HG03280 (cell line): ENCODE measurements around the gene LEFTY1.
"Not testable (repeated sequence)": the region's sequence is repeated elsewhere in the genome, so short reads cannot be mapped to it uniquely, and the experiment has no call there.

Experiments
- ATAC-seq: cut with Tn5 transposase; IDR thresholded peaks from one replicate; pipeline ENCODE4 v1.9.1; 2021; ENCODE audit warnings: mild to moderate bottlenecking, moderate library complexity; ENCODE audit not compliant: unreplicated experiment

Gene LEFTY1

DNA sequence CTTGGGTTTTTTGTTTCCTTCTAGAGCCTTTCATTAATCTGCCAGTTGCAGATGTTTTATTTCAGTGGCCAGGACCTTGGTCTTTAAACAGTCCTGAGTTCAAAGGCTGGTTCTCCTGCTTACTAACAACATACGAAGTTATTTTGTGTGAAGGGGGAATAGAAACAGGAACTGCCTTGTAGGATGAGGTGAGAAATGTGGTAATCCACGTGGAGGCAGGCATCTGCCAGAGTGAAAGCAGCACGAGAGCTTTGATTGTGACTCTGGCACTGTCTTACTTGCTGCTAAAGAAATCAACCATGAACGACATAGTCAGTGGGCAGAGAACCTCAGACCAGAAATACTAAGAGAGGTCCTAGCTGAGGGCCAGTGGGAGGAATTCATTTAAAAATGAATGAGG, 37.1 kb downstream of the LEFTY1 start:
- ATAC-seq, result no peak

- no peak for ATAC-seq
These were observed 38.6 kb downstream of the LEFTY1 start for GRCh38 chr1:225850370-225850769.

DNA sequence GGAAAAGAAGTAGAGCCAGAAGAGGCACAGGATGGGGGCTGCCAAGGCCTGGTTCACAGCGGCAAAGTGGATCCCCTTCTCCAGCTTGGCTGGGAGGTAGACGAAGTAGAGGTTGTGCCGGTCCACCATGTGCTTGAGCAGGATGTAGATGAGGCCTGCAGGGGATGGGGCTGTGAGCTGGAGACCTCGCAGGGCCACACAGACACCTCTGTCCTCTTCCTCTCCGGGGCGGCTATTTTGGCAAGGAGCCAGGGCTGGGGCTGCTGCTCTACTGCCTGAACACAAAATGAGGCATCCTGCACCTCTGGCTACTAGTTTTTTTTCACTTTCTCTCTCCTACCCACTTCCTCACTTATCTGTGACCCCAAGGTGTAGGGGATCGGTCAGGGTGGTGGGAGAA, 39.0 kb downstream of the LEFTY1 start:
- ATAC-seq, result no peak

DNA sequence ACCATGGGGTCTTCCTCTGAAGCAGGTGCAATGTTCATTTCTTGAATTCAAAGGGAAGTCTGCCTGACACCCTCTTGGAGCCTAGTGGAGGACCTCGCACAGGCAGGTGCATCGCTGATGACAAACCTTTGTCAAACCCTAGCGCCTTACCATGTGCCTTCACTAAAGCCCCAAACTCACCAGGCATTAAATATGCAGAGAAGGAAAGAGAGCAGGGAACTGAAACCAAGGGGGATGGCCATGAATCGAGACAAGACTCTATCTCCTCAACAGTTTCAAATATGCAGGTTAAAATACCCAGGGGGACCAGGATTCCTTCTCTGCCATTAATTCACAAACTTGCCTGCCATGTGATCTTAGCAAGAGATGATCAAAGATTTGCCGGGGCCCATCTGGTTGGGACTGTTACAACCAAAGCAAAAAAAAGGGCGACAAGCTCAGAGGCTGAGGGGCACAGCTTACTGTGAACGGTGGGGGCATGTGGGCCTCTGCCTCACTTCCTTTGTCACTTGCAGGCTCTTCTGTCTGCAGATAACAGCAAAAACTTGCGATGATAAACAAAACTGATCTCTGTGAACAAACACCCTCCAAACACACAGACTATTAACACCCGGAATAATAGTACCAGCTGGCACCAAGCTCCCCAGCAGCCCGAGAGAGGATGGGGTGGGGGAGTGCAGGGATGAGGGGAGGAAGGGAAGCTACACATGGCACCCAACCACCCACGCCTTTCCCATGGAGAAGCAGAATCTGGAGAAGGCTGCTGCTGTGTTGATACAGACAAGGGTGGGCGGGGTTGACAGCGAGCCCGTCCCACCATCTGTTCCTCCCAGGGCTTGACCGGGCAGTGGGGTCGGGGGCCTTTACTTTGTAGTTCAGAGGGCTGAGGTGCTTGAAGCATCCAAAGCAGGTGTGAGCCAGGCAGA, 40.7 kb downstream of the LEFTY1 start:
- peak; percentile 43 for ATAC-seq

GRCh38 chr1:225847610-225848009, 41.3 kb downstream of the LEFTY1 start:
- no peak for ATAC-seq

DNA sequence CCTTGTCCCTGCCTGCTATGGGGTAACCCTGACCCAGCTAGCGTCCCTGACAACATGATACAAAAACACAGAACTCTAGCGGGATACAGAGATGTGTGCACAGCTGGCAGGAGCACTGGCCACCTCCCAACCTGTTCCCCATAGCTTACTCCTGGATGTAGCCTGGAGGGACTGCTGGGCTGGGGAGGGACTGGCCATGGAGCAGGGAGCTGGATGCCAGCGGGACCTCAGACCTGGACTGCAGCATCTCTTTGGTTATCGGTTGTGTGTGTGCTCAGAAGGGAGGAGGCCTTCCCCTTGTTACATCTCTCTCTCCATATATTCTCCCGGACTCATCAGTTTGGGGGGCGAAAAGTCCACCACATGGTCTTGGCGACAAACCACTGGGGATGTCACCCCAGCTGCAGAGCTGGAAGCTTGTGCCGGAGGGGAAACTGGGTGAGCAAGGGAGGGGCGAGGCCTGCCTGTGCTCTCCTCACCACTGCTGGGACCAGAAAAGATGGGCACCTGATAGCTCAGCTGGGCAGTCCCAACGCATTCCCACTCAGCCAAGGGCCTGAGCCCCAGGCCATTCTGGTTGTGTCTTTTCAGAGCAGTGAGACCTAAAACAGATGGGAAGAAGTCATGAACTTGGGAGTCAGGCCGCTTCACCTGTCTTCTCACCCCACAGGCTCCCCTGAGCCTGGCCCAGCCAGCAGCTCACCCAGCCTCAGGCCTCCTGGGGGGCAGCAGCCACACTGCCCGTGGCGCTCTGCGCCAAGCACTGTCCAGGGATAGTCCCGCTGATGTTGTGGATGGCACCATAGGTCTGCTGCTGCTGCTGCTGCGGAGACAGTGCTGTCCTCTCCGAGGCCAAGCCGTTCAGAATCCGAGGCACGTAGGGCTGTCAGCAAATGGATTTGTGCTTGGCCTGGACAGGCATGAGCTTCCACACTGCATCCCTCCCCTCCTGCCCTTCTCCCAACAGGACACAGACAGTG, 42.3 kb downstream of the LEFTY1 start:
- ATAC-seq, result no peak

DNA sequence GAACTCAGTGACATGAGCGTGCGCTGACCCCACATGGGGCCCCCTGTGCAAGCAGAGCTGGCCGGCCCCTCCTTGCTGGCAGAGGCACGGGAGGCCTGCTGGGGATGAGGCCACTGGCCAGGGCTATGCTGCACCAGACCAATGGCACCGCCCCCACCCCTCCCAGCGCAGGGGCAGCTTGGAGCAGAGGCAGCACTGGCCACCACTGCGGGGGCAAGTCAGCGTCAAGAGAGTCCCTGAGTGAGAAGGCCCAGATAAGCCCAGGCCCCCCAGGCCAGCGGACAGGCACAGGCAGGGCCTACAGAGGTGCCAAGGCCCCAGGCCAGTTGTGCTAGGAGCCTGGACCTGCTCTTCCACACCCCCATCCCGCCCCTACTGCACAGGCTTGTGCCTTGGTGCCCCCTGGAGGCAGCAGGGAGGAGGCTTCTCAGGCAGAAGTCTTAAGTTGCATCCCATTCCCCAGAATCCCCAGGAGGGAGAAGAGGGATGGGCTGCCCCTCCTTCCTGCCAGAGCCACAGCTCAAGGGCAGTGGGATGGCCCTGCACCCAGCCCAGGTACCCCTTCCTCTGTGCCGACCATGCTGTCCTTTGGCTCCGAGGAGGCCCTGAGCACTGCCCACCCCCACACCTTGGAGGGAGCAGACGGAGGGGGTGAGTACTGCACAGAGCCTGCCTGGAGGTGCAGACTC, 43.2 kb downstream of the LEFTY1 start:
- no peak for ATAC-seq

- no peak for ATAC-seq
These were observed 43.8 kb downstream of the LEFTY1 start for GRCh38 chr1:225845097-225845496.

DNA sequence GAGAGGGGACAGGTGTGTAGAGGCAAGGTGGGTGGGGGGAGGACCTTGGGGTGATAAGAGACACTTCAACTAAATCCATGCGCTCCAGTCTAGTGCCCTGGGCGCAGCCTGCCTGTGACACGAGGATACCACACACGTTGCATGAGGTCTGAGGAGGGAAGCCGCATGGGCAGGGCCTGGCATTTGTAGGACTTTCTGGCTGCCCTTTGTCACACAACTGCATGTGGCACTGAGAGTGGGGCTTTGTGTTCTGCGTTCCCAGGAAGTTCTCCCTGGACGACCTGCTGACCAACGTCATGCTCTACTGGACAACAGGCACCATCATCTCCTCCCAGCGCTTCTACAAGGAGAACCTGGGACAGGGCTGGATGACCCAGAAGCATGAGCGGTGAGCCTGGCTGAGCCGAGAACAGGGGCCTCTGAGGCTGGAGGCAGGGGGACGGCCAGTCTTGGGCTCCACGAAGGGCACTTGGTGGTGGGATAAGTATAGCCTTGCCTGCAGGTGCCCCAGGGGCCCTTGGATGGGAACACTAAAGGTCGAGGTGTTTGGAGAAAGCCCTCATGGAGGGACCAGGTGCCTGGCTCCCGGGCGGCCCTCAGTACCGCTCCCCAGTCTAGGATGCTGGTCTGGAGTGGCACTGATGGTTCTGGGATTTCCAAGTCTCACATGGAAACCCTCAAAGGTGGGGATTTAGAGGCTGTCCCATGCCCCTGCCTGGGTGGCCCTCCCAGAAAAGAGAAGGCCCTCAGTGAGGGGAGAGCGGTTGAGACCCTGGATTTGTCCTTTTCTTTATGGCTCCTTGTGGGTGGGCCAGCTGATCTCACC, 44.5 kb downstream of the LEFTY1 start:
- no peak for ATAC-seq

DNA sequence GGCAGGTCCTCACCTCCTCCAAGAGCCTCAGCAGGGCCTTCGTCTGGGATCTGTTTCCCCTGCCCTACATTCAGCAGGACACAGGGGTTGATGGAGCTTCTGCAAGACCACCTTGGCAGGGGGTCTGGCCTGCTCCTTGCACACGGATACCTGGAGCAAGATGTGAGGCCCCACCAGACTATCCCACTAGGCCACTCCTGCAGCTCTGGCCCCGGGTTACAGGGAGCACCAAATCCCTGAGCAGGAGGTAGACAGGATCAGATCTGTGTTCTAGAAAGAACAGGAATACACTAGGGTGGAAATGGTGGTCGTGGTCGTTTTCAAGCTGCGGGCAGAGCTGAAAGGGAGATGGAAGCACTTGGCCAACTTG, 45.5 kb downstream of the LEFTY1 start:
- no peak for ATAC-seq

GRCh38 chr1:225842788-225843425, 46.0 kb downstream of the LEFTY1 start:
- no peak for ATAC-seq

- no peak for ATAC-seq
These were observed 46.9 kb downstream of the LEFTY1 start for GRCh38 chr1:225842074-225842473.

DNA sequence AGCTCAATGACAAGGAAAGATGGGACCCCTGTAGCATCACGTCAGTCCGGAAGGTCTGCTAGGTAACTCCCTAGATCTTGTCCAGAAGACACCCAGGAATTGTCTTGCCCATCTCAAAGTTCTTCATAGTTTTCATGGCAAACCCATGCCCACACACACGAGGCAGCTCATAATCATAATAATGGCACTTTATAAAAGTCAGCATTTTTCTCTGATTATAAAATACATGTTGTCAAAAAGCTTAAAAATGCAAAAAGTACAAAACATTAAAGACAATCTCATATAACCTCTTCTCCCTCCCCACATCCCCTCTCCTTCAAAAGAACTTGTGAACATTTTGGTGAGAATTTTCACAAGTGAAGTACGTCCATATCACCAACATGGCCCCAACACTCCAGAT, 48.2 kb downstream of the LEFTY1 start:
- ATAC-seq, result no peak

- ATAC-seq, result no peak
These were observed 48.7 kb downstream of the LEFTY1 start for GRCh38 chr1:225840223-225840610.

DNA sequence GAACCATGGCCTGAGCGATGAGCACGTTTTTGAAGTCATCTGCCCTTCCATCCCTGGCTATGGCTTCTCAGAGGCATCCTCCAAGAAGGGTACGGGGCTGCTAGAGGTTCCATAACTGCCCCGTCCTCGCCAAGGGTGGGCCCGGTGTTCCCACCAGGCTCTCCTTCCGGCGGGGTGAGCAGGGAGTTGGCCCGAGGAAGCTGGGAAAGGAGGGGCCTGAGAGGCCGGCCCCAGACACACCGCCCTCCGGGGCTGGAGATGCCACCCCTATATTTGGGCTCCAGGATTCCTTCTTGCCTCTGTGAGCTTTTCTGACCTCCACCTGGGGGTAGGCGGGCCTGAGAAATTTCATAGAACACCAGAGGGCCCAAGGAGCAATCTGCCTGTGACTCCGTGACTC, 50.2 kb downstream of the LEFTY1 start:
- ATAC-seq, result no peak

GRCh38 chr1:225836296-225836695, 52.6 kb downstream of the LEFTY1 start:
- ATAC-seq, result not testable (repeated sequence)
